NB4 (cell line): ENCODE data around the gene SLC22A31.

ENCODE experiments used
- DNase-seq: peaks from one replicate; pipeline ENCODE4 v3.0.0; 2010; ENCODE audit warnings: low read depth
- H3K4me3 ChIP-seq: one replicate; pipeline ENCODE4 v1.5.1; 2011; ENCODE audit warnings: mild to moderate bottlenecking, low read depth, low read length, moderate library complexity
- CTCF ChIP-seq: IDR thresholded peaks from one replicate; pipeline ENCODE4 v1.5.1; 2012; ENCODE audit warnings: low read depth, low read length
- MAX ChIP-seq: IDR thresholded peaks from 2 replicates; pipeline ENCODE4 v1.6.1; 2011; ENCODE audit warnings: low read depth, low read length
- MYC ChIP-seq: IDR thresholded peaks from 2 replicates; pipeline ENCODE4 v1.6.1; 2011; ENCODE audit warnings: low read depth, low read length
- POLR2A ChIP-seq: IDR thresholded peaks from 2 replicates; pipeline ENCODE4 v1.6.1; 2011; ENCODE audit warnings: mild to moderate bottlenecking; ENCODE audit not compliant: insufficient read length; ENCODE audit errors: extremely low read depth

The SLC22A31 gene

DNA sequence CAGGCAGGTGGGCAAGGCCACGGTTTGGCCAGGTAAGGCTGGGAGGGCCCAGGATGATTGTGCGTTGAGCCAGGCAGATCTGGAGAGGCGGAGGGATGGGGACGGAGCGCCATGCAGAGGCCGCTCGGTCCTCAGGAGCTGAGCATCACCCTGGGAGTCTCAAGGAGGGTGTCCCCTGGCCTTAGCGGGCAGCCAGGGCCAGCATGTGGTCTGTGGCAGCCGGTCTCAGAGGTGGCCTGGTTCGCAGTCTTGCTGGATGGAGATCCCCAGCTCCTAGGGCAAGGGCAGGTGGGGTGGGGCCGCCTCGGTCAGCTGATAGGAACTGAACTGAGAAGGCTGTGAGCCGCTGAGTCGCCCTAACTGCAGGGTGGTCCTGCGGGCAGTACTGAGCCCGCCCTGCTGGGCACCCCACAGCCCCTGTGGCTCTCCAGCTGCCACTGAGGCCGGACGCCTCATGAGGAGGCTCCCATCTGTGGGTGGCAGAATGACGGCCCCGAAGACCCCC is 40.4 kb downstream of the SLC22A31 start:
- H3K4me3 ChIP-seq = no peak overlapping the region
- TF ChIP-seq POLR2A (no peak), MYC (no peak), MAX (no peak), CTCF (no peak)
- no peak for DNase-seq

DNA sequence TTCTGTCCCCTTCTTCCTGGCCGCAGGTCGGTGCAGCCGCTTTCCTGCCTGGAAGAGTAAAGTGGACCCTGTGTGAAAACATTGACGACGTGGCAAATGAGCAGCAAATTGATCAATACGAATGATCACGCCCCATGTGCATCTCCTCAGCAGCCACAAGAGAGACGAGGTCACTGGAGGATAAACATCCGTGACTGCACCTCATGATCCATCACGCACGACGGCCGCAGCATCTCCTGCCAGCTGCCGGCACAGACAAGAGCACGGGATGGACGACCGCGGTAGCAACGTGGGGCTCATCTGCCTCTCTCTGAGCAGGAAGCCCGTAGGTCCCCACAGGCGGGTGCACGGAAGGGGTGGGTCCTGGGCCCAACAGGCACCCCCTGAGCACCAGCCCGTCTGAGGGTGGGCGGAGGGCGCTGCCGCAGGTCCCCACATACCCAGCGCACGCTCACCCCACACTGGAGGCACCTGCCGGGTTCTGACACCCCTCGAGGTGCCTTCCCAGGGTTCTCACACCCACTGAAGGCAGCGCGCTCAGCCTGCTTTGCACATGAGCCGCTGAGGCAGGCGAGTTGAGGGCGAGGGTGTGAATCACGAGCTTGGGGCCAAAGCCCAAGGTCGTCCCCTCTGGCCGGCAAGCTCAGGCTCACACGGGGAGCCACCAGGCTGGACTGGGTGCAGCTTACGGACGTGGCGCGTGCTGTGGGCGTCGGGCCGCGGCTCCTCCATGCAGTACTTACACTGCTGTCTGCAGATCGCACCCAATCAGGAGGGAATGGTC is 41.1 kb downstream of the SLC22A31 start:
- no peak for DNase-seq
- H3K4me3 ChIP-seq = no peak overlapping the region
- TF ChIP-seq MAX (no peak), POLR2A (no peak), MYC (no peak), CTCF (no peak)

GRCh38 chr16:89157778-89158177 is 42.6 kb downstream of the SLC22A31 start:
- no peak overlapping the region for H3K4me3 ChIP-seq
- no peak for DNase-seq
- TF ChIP-seq POLR2A = no peak
- TF ChIP-seq CTCF = no peak
- no peak for TF ChIP-seq MYC
- no peak for TF ChIP-seq MAX

GRCh38 chr16:89156740-89157645 is 43.3 kb downstream of the SLC22A31 start:
- no peak for DNase-seq
- TF ChIP-seq MAX (no peak), POLR2A (no peak), CTCF (no peak), MYC (no peak)
- H3K4me3 ChIP-seq = no peak overlapping the region

DNA sequence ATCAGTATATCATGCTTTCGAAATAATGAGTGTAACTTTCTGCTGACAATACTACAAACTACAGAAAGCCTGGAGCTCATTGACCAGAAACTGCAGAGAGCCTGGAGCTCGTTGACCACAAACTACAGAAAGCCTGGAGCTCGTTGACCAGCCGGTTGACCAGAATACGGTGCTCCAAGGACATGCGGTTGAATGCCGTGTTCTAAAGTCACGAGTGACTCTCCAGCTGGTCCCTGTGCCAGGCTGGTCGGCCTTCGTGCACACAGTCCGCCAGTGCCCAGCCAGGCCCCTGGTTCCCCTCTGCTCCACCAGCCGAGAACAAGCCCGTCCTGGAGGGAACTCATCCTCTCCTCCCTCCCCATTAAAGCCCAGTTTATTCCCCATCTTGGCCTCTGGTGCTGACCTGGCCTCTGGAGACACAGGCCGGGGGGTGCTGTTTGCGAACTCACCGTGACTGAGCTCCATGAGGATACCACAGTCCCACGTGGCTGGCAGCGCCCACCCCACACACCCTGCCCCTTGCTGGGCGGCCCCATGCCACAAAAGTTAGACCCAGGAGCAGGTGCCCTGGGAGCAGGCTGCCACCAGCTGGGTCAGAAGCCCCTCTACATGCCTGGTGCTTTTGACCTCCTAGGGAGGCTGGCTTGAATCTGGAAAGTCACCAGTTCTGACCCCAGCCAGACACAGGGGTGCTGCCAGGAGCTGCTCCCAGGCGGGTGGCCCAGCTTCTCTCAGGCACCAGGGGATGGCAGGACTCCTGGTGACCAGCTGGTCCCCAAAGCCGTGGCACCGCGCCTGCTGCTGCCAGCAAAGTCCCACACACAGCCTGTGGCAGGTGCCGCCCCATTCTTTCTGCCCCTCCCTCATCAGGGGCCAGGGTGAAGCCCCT is 44.2 kb downstream of the SLC22A31 start:
- no peak overlapping the region for H3K4me3 ChIP-seq
- DNase-seq = no peak
- TF ChIP-seq MAX (no peak), MYC (peak; percentile 10; the same call in 1 of the 2 replicates)
